ENCODE measurements around the gene DNAJC1.

DNA sequence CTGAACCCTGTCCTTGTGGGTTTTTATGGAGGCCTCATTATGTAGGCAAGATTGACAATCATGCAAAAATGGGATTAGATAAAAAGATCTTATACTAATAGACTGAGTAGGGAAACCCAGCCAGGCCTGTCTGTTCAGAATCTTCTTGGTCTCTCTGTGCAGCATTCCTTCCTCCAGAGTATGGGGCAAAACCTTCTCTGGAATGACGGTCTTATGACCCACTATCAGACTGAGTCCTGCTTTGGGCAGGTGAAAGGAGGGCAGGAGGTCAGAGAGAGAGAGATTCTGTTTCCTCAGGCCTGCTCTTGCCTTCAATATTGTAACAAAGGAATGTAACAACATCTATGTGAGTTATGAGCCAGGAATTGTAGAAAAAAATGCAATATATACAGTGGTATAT is 182.6 kb downstream of the DNAJC1 start:
- TF ChIP-seq, protein P1, sequence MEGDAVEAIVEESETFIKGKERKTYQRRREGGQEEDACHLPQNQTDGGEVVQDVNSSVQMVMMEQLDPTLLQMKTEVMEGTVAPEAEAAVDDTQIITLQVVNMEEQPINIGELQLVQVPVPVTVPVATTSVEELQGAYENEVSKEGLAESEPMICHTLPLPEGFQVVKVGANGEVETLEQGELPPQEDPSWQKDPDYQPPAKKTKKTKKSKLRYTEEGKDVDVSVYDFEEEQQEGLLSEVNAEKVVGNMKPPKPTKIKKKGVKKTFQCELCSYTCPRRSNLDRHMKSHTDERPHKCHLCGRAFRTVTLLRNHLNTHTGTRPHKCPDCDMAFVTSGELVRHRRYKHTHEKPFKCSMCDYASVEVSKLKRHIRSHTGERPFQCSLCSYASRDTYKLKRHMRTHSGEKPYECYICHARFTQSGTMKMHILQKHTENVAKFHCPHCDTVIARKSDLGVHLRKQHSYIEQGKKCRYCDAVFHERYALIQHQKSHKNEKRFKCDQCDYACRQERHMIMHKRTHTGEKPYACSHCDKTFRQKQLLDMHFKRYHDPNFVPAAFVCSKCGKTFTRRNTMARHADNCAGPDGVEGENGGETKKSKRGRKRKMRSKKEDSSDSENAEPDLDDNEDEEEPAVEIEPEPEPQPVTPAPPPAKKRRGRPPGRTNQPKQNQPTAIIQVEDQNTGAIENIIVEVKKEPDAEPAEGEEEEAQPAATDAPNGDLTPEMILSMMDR (IDR thresholded peaks at IDR 0.05): no peak
- no peak for TF ChIP-seq ZFX (IDR thresholded peaks at IDR 0.05; ENCODE audit: borderline replicate concordance)

Measured in 22Rv1 (cell line).